Esophagus muscularis mucosa (tissue), 4 donors: ENCODE data around the gene AKAP13. TPM values are rescaled to one million over a fixed set of nuclear protein-coding genes. Genes with fewer than 3 reads are reported as not detected.
"Not testable (repeated sequence)": the region's sequence is repeated elsewhere in the genome, so short reads cannot be mapped to it uniquely, and the experiment has no call there.

ENCODE experiments used
- DNase-seq: peaks from one replicate; pipeline ENCODE4 v3.0.0-alpha.2; 2017; ENCODE audit errors: extremely low spot score
- H3K27ac ChIP-seq, 4 donors: fragments of 200-600 bp; sonication (generic); replicated peaks in 1 of 4; 1 replicate in 3 of 4; 2 replicates in 1 of 4; pipeline ENCODE4 v1.5.1; 2016 to 2019; ENCODE audit warnings: mild to moderate bottlenecking in 1 of 4
- H3K27me3 ChIP-seq, 4 donors: fragments of 200-600 bp; sonication (generic); one replicate each; pipeline versions ENCODE4 v1.5.1 to v1.6.0; 2016 to 2019
- H3K36me3 ChIP-seq, 4 donors: fragments of 200-600 bp; sonication (generic); one replicate each; pipeline ENCODE4 v1.5.1; 2016 to 2019
- H3K4me1 ChIP-seq, 4 donors: fragments of 200-600 bp; sonication (generic); one replicate each; pipeline ENCODE4 v1.5.1; 2016 to 2019
- H3K4me3 ChIP-seq, 4 donors: fragments of 200-600 bp; sonication (generic); 1 replicate in 2 of 4; 2 replicates in 2 of 4; pipeline ENCODE4 v1.5.1; 2016 to 2019; ENCODE audit warnings: mild to moderate bottlenecking in 4 of 4, moderate library complexity in 1 of 4
- H3K9me3 ChIP-seq, 4 donors: fragments of 200-600 bp; sonication (generic); 1 replicate in 3 of 4; 2 replicates in 1 of 4; pipeline ENCODE4 v1.5.1; 2016 to 2019
- EP300 ChIP-seq: sonication (generic); formaldehyde crosslinking; IDR thresholded peaks from one replicate; pipeline ENCODE4 v1.6.1; 2017; ENCODE audit warnings: antibody characterized with exemption
- POLR2A ChIP-seq: fragments of 450-650 bp; IDR thresholded peaks from one replicate; pipeline ENCODE4 v1.6.1; 2017; ENCODE audit warnings: antibody characterized with exemption, moderate library complexity, mild to moderate bottlenecking, low read depth
- POLR2AphosphoS5 ChIP-seq, 2 donors: sonication (generic); formaldehyde crosslinking; IDR thresholded peaks; one replicate each; pipeline ENCODE4 v1.6.1; 2017; ENCODE audit warnings: antibody characterized with exemption in 2 of 2
- WGBS: methylation state at CpG from one replicate; pipeline ENCODE4 v1.1.5; 2018; 5-methylcytosine and 5-hydroxymethylcytosine counted together
- intact Hi-C: fragments of 100-400 bp; cut with DNase I; formaldehyde crosslinking; loops from one replicate; pipeline ENCODE4 v1.15.1; 2023
- total RNA-seq, 4 donors: library from RNA; depleted of rRNA; stranded (reverse); fragments of >200 nt; gene quantifications; one replicate each; pipeline versions ENCODE4 v1.1.0 to v1.2.1, GENCODE V29; 2016
- TF ChIP-seq, protein P1 (sequence below), 3 experiments: fragments of 200-600 bp in 2 of 3; fragments of 450-650 bp in 1 of 3; sonication (generic) in 2 of 3; IDR thresholded peaks; one replicate each; pipeline ENCODE4 v1.5.1; 2017 to 2019; ENCODE audit warnings: antibody characterized with exemption in 3 of 3, mild to moderate bottlenecking in 2 of 3, moderate library complexity in 1 of 3

The AKAP13 gene
- total RNA-seq, 4 donors from 2014 or later = 232 to 323 (median 284) TPM

DNA sequence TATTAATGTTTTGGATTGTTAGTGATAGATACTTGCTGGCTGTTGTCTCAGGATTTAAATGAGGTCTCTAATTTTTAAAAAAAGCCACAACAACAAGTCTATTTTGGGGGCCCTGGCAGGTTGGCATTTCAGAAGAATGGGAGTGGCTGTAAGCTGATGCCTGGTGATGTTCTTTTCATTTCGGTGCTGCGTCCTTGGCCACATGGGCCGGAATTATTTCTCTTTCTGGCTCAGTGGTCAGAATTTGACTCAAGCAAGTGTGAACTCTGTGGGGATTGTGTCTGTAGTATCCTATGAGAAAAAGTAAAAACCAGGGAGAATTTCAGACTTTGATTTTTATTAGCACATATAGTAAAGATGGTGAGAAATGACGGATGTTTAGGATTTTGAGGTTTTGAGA lies 203.0 kb downstream of the AKAP13 start:
- 45% methylated on average over 4 of the region's 4 CpGs for WGBS
- TF ChIP-seq POLR2AphosphoS5 (IDR thresholded peaks at IDR 0.05) (peak in 1 of 2 donors; percentile 60), POLR2A (peak; percentile 27), EP300 (no peak)
- TF ChIP-seq, protein P1, sequence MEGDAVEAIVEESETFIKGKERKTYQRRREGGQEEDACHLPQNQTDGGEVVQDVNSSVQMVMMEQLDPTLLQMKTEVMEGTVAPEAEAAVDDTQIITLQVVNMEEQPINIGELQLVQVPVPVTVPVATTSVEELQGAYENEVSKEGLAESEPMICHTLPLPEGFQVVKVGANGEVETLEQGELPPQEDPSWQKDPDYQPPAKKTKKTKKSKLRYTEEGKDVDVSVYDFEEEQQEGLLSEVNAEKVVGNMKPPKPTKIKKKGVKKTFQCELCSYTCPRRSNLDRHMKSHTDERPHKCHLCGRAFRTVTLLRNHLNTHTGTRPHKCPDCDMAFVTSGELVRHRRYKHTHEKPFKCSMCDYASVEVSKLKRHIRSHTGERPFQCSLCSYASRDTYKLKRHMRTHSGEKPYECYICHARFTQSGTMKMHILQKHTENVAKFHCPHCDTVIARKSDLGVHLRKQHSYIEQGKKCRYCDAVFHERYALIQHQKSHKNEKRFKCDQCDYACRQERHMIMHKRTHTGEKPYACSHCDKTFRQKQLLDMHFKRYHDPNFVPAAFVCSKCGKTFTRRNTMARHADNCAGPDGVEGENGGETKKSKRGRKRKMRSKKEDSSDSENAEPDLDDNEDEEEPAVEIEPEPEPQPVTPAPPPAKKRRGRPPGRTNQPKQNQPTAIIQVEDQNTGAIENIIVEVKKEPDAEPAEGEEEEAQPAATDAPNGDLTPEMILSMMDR (IDR thresholded peaks at IDR 0.05) = no peak
- H3K27me3 ChIP-seq = no peaks in the 10 kb centered on the region
- H3K36me3 ChIP-seq = peaks cover 0 to 23% (median 9%) of the 10 kb centered on the region in 4 donors
- no peak for DNase-seq
- peak overlapping the region; percentile 83 to 89 (median 84) for H3K27ac ChIP-seq
- H3K4me3 ChIP-seq = peak overlapping the region; percentile 45 to 55 (median 48)
- no peaks in the 10 kb centered on the region for H3K9me3 ChIP-seq
- H3K4me1 ChIP-seq = peaks cover 66 to 91% (median 85%) of the 10 kb centered on the region in 4 donors
- intact Hi-C loops = loop anchor here (10.0 kb wide), 1 partner anchor 99 kb away; no protein-coding TSS in a partner anchor

DNA sequence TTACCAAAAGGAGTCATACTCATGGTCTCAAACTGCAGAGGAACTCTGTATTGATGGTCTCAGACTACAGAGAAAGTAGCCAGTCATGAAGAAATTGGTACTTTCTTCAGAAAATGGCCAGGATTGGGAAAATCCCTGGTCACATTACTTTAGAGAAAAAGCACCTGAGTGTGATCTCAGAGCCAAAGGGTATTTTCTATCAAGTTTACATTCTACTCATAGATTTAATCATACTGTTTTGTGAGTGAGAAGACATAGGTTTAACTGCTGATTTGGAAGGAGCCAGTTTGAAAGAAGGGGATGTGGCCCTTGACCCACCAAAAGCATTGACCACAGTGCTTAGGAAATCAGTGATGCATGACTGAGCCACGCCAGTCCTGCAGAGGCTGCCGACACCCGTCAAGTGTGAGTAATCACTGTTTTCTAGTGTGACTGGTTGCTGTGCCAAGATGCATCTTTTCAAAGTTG lies 203.6 kb downstream of the AKAP13 start:
- peaks cover 65 to 91% (median 85%) of the 10 kb centered on the region in 4 donors for H3K4me1 ChIP-seq
- intact Hi-C loops = loop anchor here (10.0 kb wide), 1 partner anchor 99 kb away; no protein-coding TSS in a partner anchor

DNA sequence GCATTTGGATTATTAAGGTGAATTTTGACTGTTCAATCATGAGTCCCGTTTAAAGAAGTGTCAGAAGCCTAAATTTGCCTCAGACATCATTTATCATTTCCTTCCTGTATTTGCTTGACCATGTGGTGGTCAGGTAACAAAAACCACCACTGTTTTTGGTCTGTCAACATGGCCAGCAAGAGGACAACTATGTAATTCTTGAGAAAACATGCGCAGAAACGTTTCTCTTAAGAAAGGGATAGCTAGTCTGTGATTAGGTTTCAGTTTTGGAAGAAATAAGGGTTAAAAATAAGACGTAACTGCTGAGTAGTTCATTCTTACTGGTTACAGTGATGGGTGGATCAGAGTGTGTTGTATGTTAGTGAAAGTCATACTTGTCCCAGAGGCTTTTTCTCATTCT lies 204.5 kb downstream of the AKAP13 start:
- H3K36me3 ChIP-seq = peaks cover 0 to 25% (median 9%) of the 10 kb centered on the region in 4 donors
- WGBS = 47% methylated on average over 4 of the region's 4 CpGs
- H3K4me1 ChIP-seq = peaks cover 64 to 91% (median 85%) of the 10 kb centered on the region in 4 donors
- TF ChIP-seq POLR2A (no peak), EP300 (no peak), POLR2AphosphoS5 (IDR thresholded peaks at IDR 0.05) (no peak)
- TF ChIP-seq, protein P1 (IDR thresholded peaks at IDR 0.05) = no peak
- H3K27ac ChIP-seq = peak overlapping the region; percentile 83 to 89 (median 84)
- intact Hi-C loops = loop anchor here (10.0 kb wide), 1 partner anchor 100 kb away; no protein-coding TSS in a partner anchor
- H3K27me3 ChIP-seq = no peaks in the 10 kb centered on the region
- no peaks in the 10 kb centered on the region for H3K9me3 ChIP-seq
- no peak for DNase-seq
- H3K4me3 ChIP-seq = peak overlapping the region in 1 of 4 donors; percentile 50

More for the DNA sequence above, 203.6 kb downstream of the AKAP13 start:
- H3K36me3 ChIP-seq = peaks cover 0 to 25% (median 9%) of the 10 kb centered on the region in 4 donors
- no peaks in the 10 kb centered on the region for H3K27me3 ChIP-seq
- no peak for DNase-seq
- H3K27ac ChIP-seq = peak overlapping the region; percentile 83 to 89 (median 84)
- WGBS = 57% methylated on average over 3 of the region's 3 CpGs
- H3K9me3 ChIP-seq = no peaks in the 10 kb centered on the region
- TF ChIP-seq EP300 (no peak), POLR2A (peak; percentile 15), POLR2AphosphoS5 (IDR thresholded peaks at IDR 0.05) (peak in 1 of 2 donors; percentile 65)
- TF ChIP-seq, protein P1 (IDR thresholded peaks at IDR 0.05) = no peak
- peak overlapping the region; percentile 45 to 55 (median 48) for H3K4me3 ChIP-seq

DNA sequence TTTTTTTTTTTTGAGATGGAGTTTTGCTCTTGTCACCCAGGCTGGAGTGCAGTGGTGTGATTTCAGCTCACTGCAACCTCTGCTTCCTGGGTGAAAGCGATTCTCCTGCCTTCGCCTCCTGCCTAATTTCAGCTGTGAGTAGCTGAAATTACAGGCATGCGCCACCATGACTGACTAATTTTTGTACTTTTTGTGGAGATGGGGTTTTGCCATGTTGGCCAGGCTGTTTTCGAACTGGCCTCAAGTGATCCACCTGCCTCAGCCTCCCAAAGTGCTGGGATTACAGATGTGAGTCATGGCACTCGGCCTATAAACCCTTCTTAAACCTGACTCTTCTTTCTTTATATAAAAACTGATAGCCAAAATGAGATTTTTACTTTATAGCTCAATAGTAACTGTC lies 205.8 kb downstream of the AKAP13 start:
- Histone ChIP-seq H3K4me1 (peaks cover 56 to 91% (median 85%) of the 10 kb centered on the region in 4 donors), H3K36me3 (peaks cover 0 to 25% (median 9%) of the 10 kb centered on the region in 4 donors), H3K27ac (peak overlapping the region; percentile 83 to 89 (median 84))
- H3K27me3 ChIP-seq, H3K4me3 ChIP-seq, DNase-seq, H3K9me3 ChIP-seq: not testable (repeated sequence)
- 93% methylated on average over 5 of the region's 5 CpGs for WGBS
- intact Hi-C loops = loop anchor here (10.0 kb wide), 1 partner anchor 101 kb away; no protein-coding TSS in a partner anchor

DNA sequence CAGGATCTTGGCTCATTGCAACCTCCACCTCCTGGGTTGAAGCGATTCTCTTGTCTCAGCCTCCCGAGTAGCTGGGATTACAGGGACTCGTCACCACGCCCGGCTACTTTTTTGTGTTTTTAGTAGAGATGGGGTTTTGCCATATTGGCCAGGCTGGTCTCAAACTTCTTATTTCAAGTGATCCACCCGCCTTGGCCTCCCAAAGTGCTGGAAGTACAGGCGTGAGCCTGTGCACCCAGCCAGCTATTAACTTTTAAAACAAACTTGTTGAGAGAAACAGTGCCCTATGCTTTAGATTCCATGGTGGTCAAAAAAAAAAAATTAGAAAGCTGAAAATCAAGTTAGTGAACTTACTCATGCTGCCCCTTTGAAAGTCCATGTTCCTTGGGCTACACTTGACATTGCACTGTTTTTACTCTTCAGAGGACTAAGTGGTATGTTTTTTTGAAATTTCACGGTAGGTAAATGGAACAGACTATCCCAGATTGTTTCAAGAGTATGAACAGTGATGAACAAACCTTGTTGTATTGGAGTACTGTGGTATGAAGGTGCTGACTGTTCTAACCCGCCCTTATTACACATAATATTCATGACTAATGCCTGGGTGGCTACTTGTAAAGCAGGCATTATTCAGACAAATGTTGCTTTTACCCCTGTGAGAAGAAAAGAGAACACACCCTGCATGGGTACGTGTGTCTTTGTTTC lies 207.5 kb downstream of the AKAP13 start:
- WGBS = 89% methylated on average over 10 of the region's 10 CpGs
- Histone ChIP-seq H3K36me3 (peaks cover 0 to 25% (median 9%) of the 10 kb centered on the region in 4 donors), H3K4me1 (peaks cover 63 to 91% (median 84%) of the 10 kb centered on the region in 4 donors), H3K4me3 (no peak overlapping the region), H3K9me3 (no peaks in the 10 kb centered on the region), H3K27ac (peak overlapping the region; percentile 52 to 83 (median 64)), H3K27me3 (no peaks in the 10 kb centered on the region)
- TF ChIP-seq EP300 (no peak), POLR2AphosphoS5 (IDR thresholded peaks at IDR 0.05) (peak in 1 of 2 donors; percentile 38)
- no peak for DNase-seq
- intact Hi-C loops = loop anchor here (10.0 kb wide), 1 partner anchor 103 kb away; no protein-coding TSS in a partner anchor
